B cell (primary cell): Measurements from ENCODE around the gene RARB. TPM values are rescaled to one million over a fixed set of nuclear protein-coding genes. Genes with fewer than 3 reads are reported as not detected.

Source experiments
- ATAC-seq: fragments of 200-7000 bp; cut with Tn5 transposase; one replicate; pipeline ENCODE4 v1.10.0; 2021; ENCODE audit warnings: low read depth, mild to moderate bottlenecking, moderate number of reproducible peaks, moderate library complexity
- CTCF ChIA-PET: fragments of 350-600 bp; sonication (Branson Sonifier 250); formaldehyde crosslinking; loops from one replicate; lab custom pipeline; 2021; ENCODE audit warnings: antibody characterized with exemption, inconsistent platforms; lab: Charles Lee
- POLR2A ChIA-PET: fragments of 350-600 bp; sonication (Branson Sonifier 250); formaldehyde crosslinking; loops from one replicate; lab custom pipeline; 2021; ENCODE audit warnings: antibody characterized with exemption; lab: Charles Lee
- DNase-seq: peaks from one replicate; pipeline ENCODE4 v3.0.0; 2013
- H2AFZ ChIP-seq: 2 replicates; pipeline ENCODE4 v1.6.1; 2012; ENCODE audit warnings: mild to moderate bottlenecking, low read depth, low read length; ENCODE audit not compliant: insufficient read depth, poor library complexity, severe bottlenecking
- H3K27ac ChIP-seq, 2 donors: 1 replicate in 1 of 2; 2 replicates in 1 of 2; pipeline ENCODE4 v1.5.1; 2012 to 2013; ENCODE audit warnings: low read length in 2 of 2, mild to moderate bottlenecking in 2 of 2, moderate library complexity in 1 of 2
- H3K27me3 ChIP-seq, 4 experiments: fragments of 200-600 bp in 1 of 4; sonication (generic) in 1 of 4; replicated peaks in 1 of 4; 1 replicate in 2 of 4; 2 replicates in 2 of 4; pipeline versions ENCODE4 v1.6.1 to v1.7.0; 2013 to 2016; ENCODE audit warnings: low read length in 3 of 4, mild to moderate bottlenecking in 2 of 4, mixed read lengths in 1 of 4, moderate library complexity in 1 of 4; ENCODE audit not compliant: insufficient read depth in 4 of 4, control insufficient read depth in 3 of 4; ENCODE audit errors: control extremely low read depth in 1 of 4
- H3K36me3 ChIP-seq, 2 experiments: replicated peaks in 1 of 2; 1 replicate in 1 of 2; 2 replicates in 1 of 2; pipeline versions ENCODE4 v1.6.1 to v1.7.1; 2013; ENCODE audit warnings: low read length in 1 of 2; ENCODE audit not compliant: insufficient read depth in 2 of 2, control insufficient read depth in 1 of 2; ENCODE audit errors: control extremely low read depth in 1 of 2, extremely low read depth in 1 of 2
- H3K4me1 ChIP-seq, 2 donors: fragments of 200-600 bp in 1 of 2; sonication (generic) in 1 of 2; 1 replicate in 1 of 2; 2 replicates in 1 of 2; pipeline versions ENCODE4 v1.5.1 to v1.6.1; 2013 to 2017; ENCODE audit warnings: low read length in 2 of 2; ENCODE audit not compliant: control insufficient read depth in 2 of 2, insufficient read depth in 2 of 2
- H3K4me2 ChIP-seq: replicated peaks from 2 replicates; pipeline ENCODE3; 2012; ENCODE audit warnings: mild to moderate bottlenecking, low read depth, low read length; ENCODE audit not compliant: poor library complexity, severe bottlenecking
- H3K4me3 ChIP-seq, 5 experiments: fragments of 200-600 bp in 1 of 5; sonication (generic) in 1 of 5; 1 replicate in 3 of 5; 2 replicates in 2 of 5; pipeline versions ENCODE4 v1.5.1 to v1.7.0; 2011 to 2016; ENCODE audit warnings: low read length in 4 of 5, mild to moderate bottlenecking in 4 of 5, low read depth in 2 of 5, control low read depth in 1 of 5, moderate library complexity in 1 of 5; ENCODE audit not compliant: insufficient read depth in 1 of 5; ENCODE audit errors: control extremely low read depth in 1 of 5, extremely low read depth in 1 of 5
- H3K79me2 ChIP-seq: fragments of 200-600 bp; sonication (generic); one replicate; pipeline ENCODE4 v1.6.0; 2016; ENCODE audit warnings: low read length; ENCODE audit not compliant: control insufficient read depth, insufficient read depth
- H3K9ac ChIP-seq: fragments of 200-600 bp; sonication (generic); 2 replicates; pipeline ENCODE4 v1.6.1; 2017; ENCODE audit warnings: mild to moderate bottlenecking, low read length, moderate library complexity
- H3K9me3 ChIP-seq, 3 donors: one replicate each; pipeline versions ENCODE4 v1.6.1 to v1.7.1; 2013; ENCODE audit warnings: low read length in 2 of 3; ENCODE audit not compliant: control insufficient read depth in 2 of 3, insufficient read depth in 1 of 3; ENCODE audit errors: control extremely low read depth in 1 of 3
- H4K20me1 ChIP-seq: 2 replicates; pipeline ENCODE4 v1.6.0; 2012; ENCODE audit warnings: mild to moderate bottlenecking, low read length; ENCODE audit not compliant: insufficient read depth, control insufficient read depth, poor library complexity, severe bottlenecking
- H3K27ac Mint-ChIP-seq: one replicate; pipeline ENCODE4 v1.8.0; 2021; ENCODE audit warnings: mixed read lengths
- H3K27me3 Mint-ChIP-seq: one replicate; pipeline ENCODE4 v1.8.0; 2021; ENCODE audit warnings: mixed read lengths
- H3K4me1 Mint-ChIP-seq: one replicate; pipeline ENCODE4 v1.8.0; 2021; ENCODE audit warnings: mixed read lengths
- H3K4me3 Mint-ChIP-seq: one replicate; pipeline ENCODE4 v1.8.0; 2021; ENCODE audit warnings: mixed read lengths
- H3K9me3 Mint-ChIP-seq: one replicate; pipeline ENCODE4 v1.8.0; 2022; ENCODE audit warnings: mixed read lengths; ENCODE audit not compliant: insufficient read depth
- EZH2 ChIP-seq: IDR thresholded peaks from 2 replicates; pipeline ENCODE4 v1.6.1; 2012; ENCODE audit warnings: borderline replicate concordance, low read depth, mild to moderate bottlenecking, moderate library complexity, low read length; ENCODE audit not compliant: insufficient read depth, poor library complexity, severe bottlenecking
- WGBS: methylation state at CpG from one replicate; pipeline ENCODE4 v1.1.5; 2013; ENCODE audit warnings: missing lambda C conversion rate; ENCODE audit not compliant: insufficient coverage; 5-methylcytosine and 5-hydroxymethylcytosine counted together
- intact Hi-C: fragments of 100-400 bp; cut with micrococcal nuclease; formaldehyde crosslinking; loops from one replicate; pipeline ENCODE4 v1.10.0; 2022
- polyA plus RNA-seq: library from polyadenylated mRNA; depleted of rRNA; stranded (reverse); fragments of >200 nt; gene quantifications from 2 replicates; pipeline ENCODE4 v1.2.3, GENCODE V29; 2012
- small RNA-seq: library from RNA; depleted of rRNA; stranded (forward); fragments of <200 nt; gene quantifications from one replicate; pipeline ENCODE3, GENCODE V24; 2012; ENCODE audit warnings: low replicate concordance, low read depth; ENCODE audit not compliant: insufficient read length
- total RNA-seq, 2 donors: library from RNA; stranded (reverse); fragments of 120-200 nt in 1 of 2; gene quantifications; 1 replicate in 1 of 2; 2 replicates in 1 of 2; pipeline versions ENCODE4 v1.2.3 to v1.2.4, GENCODE V29; 2013 to 2022
- TF ChIP-seq, protein P1 (sequence below): fragments of 200-600 bp; IDR thresholded peaks from one replicate; pipeline ENCODE4 v1.8.0; 2022; ENCODE audit warnings: antibody characterized with exemption, mild to moderate bottlenecking

RARB gene
- total and polyA plus RNA-seq, 2 donors (not counting 1 experiment from before 2014, with no cell fraction given) = not detected

DNA sequence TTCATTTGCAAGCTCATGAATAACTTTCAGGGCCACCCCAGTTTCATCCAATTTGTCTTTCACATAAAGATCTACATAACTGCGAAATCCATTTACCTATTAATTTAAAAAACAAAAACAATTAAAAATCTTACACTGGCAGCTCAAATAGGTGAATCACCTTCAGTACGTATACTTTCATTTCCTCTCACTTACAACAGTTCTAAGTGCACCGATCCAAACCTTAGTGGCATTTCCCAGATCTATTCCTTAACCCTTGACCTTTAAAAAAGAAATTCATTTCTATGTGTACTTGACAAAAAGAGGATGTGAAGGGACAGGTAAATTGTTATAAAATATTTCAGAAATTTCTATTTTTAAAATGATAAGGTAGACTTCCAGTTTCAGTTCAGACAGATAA, 205.9 kb downstream of the RARB start:
- CTCF ChIA-PET = no interaction called here
- POLR2A ChIA-PET = no interaction called here
- H4K20me1 ChIP-seq = peaks cover 26% of the 10 kb centered on the region
- no peak for ATAC-seq
- H3K36me3 ChIP-seq = peaks cover 7 to 73% of the 10 kb centered on the region in 2 experiments
- Mint-ChIP-seq H3K4me3 (no peak overlapping the region), H3K27ac (no peak overlapping the region), H3K4me1 (peaks cover 3% of the 10 kb centered on the region), H3K27me3 (no peaks in the 10 kb centered on the region), H3K9me3 (no peaks in the 10 kb centered on the region)
- no peak for DNase-seq
- no peak overlapping the region for H3K9ac ChIP-seq
- peak overlapping the region in 1 of 2 donors; percentile 2 for H3K27ac ChIP-seq
- H3K27me3 ChIP-seq = no peaks in the 10 kb centered on the region
- intact Hi-C loops = no loop called here
- no peaks in the 10 kb centered on the region for H3K9me3 ChIP-seq
- TF ChIP-seq EZH2 = no peak
- TF ChIP-seq, protein P1, sequence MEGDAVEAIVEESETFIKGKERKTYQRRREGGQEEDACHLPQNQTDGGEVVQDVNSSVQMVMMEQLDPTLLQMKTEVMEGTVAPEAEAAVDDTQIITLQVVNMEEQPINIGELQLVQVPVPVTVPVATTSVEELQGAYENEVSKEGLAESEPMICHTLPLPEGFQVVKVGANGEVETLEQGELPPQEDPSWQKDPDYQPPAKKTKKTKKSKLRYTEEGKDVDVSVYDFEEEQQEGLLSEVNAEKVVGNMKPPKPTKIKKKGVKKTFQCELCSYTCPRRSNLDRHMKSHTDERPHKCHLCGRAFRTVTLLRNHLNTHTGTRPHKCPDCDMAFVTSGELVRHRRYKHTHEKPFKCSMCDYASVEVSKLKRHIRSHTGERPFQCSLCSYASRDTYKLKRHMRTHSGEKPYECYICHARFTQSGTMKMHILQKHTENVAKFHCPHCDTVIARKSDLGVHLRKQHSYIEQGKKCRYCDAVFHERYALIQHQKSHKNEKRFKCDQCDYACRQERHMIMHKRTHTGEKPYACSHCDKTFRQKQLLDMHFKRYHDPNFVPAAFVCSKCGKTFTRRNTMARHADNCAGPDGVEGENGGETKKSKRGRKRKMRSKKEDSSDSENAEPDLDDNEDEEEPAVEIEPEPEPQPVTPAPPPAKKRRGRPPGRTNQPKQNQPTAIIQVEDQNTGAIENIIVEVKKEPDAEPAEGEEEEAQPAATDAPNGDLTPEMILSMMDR = no peak
- H2AFZ ChIP-seq = no peak overlapping the region
- peaks cover 14% of the 10 kb centered on the region for H3K79me2 ChIP-seq
- H3K4me3 ChIP-seq = no peak overlapping the region
- H3K4me1 ChIP-seq = no peaks in the 10 kb centered on the region
- WGBS = 100% methylated on average over 1 of the region's 3 CpGs
- no peak overlapping the region for H3K4me2 ChIP-seq

DNA sequence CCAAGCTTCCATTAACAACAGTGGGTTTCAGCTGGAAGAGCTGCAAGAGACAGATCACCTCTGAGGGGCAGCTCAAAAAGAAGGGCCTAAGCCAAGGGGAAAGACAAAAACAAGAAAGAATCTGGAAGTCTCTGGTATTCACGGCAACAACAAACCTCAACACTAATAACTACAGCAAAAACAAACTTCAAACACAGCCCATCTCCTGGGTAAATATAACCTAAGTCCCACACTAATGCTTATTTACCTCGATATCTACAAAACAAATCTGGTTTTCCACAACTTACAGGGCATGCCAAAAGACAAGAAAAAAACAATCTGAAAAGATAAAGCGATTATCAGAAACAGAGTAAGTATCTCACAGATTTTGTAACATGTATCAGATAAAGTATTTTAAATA, 207.0 kb downstream of the RARB start:
- ATAC-seq (no peak), DNase-seq (no peak)
- ChIA-PET CTCF (interaction anchor here (0.6 kb wide), 1 partner anchor 12 kb away, joined by 4 read pairs; no protein-coding TSS in a partner anchor), POLR2A (no interaction called here)
- H2AFZ ChIP-seq = no peak overlapping the region
- 100% methylated on average over 2 of the region's 3 CpGs for WGBS
- peaks cover 16% of the 10 kb centered on the region for H3K79me2 ChIP-seq
- Mint-ChIP-seq H3K9me3 (no peaks in the 10 kb centered on the region), H3K4me3 (no peak overlapping the region), H3K27me3 (no peaks in the 10 kb centered on the region), H3K27ac (no peak overlapping the region), H3K4me1 (peaks cover 3% of the 10 kb centered on the region)
- peaks cover 31% of the 10 kb centered on the region for H4K20me1 ChIP-seq
- TF ChIP-seq, protein P1 = no peak
- no peak for TF ChIP-seq EZH2
- H3K4me1 ChIP-seq = no peaks in the 10 kb centered on the region
- intact Hi-C loops = no loop called here
- no peaks in the 10 kb centered on the region for H3K27me3 ChIP-seq
- H3K36me3 ChIP-seq = peaks cover 7 to 64% of the 10 kb centered on the region in 2 experiments
- H3K9me3 ChIP-seq = no peaks in the 10 kb centered on the region
- H3K9ac ChIP-seq = no peak overlapping the region
- H3K4me2 ChIP-seq = no peak overlapping the region
- no peak overlapping the region for H3K27ac ChIP-seq
- no peak overlapping the region for H3K4me3 ChIP-seq

Small RNA genes within 50 kb of the gene (small RNA-seq; reads per million reads assigned to genes)
- gene RF01161 = not detected
- not detected for gene RF02271

Other genes starting within 250 kb of the RARB start
- 149 and 151 TPM in 2 replicates for gene TOP2B, start 236.6 kb downstream of the RARB start, total RNA-seq
- gene TOP2B, start 236.6 kb downstream of the RARB start, polyA plus RNA-seq = 22.2 and 51.2 TPM in 2 replicates